Measurements from ENCODE around the gene CASK.
A peak's percentile ranks its signal among the peaks of the same experiment; 100 is the strongest.

CASK gene

GRCh38 chrX:41761702-41762101 is 161.7 kb downstream of the CASK start:
- Histone ChIP-seq H3K9me2 (ENCODE audit: low read depth, low read length) (no peaks in the 10 kb centered on the region), H3K4me3 (ENCODE audit: low read depth, low read length, poor library complexity, severe bottlenecking) (no peak overlapping the region), H3K9me3 (ENCODE audit: low read length) (no peaks in the 10 kb centered on the region), H4K20me1 (ENCODE audit: insufficient read depth, low read length) (no peaks in the 10 kb centered on the region), H3K27me3 (ENCODE audit: insufficient read depth, low read length) (no peaks in the 10 kb centered on the region), H2AFZ (ENCODE audit: low read length) (no peak overlapping the region), H3K79me2 (ENCODE audit: insufficient read depth, low read length) (no peaks in the 10 kb centered on the region), H3K4me1 (ENCODE audit: insufficient read depth, low read length, severe bottlenecking) (no peaks in the 10 kb centered on the region), H3K27ac (ENCODE audit: low read depth, low read length, poor library complexity, severe bottlenecking) (no peak overlapping the region), H3K9ac (ENCODE audit: low read length) (no peak overlapping the region), H3K4me2 (ENCODE audit: low read length) (no peak overlapping the region), H3K36me3 (ENCODE audit: insufficient read depth, low read length) (no peaks in the 10 kb centered on the region), H3F3A (ENCODE audit: insufficient read depth, low read length) (no peaks in the 10 kb centered on the region)
- TF ChIP-seq EZH2 (IDR thresholded peaks at IDR 0.05; ENCODE audit: borderline replicate concordance, low read length) (no peak), CTCF (IDR thresholded peaks at IDR 0.05; ENCODE audit: low read length) (no peak)

GRCh38 chrX:41761169-41761568 is 162.2 kb downstream of the CASK start:
- Histone ChIP-seq H3K9me2 (ENCODE audit: low read depth, low read length) (no peaks in the 10 kb centered on the region), H3K4me2 (ENCODE audit: low read length) (no peak overlapping the region), H3K4me3 (ENCODE audit: low read depth, low read length, poor library complexity, severe bottlenecking) (no peak overlapping the region), H4K20me1 (ENCODE audit: insufficient read depth, low read length) (no peaks in the 10 kb centered on the region), H3K4me1 (ENCODE audit: insufficient read depth, low read length, severe bottlenecking) (no peaks in the 10 kb centered on the region), H3K9me3 (ENCODE audit: low read length) (no peaks in the 10 kb centered on the region), H3K27ac (ENCODE audit: low read depth, low read length, poor library complexity, severe bottlenecking) (no peak overlapping the region), H2AFZ (ENCODE audit: low read length) (no peak overlapping the region), H3K9ac (ENCODE audit: low read length) (no peak overlapping the region), H3K27me3 (ENCODE audit: insufficient read depth, low read length) (no peaks in the 10 kb centered on the region), H3F3A (ENCODE audit: insufficient read depth, low read length) (no peaks in the 10 kb centered on the region), H3K79me2 (ENCODE audit: insufficient read depth, low read length) (no peaks in the 10 kb centered on the region), H3K36me3 (ENCODE audit: insufficient read depth, low read length) (no peaks in the 10 kb centered on the region)
- TF ChIP-seq CTCF (IDR thresholded peaks at IDR 0.05; ENCODE audit: low read length): no peak
- TF ChIP-seq EZH2 (IDR thresholded peaks at IDR 0.05; ENCODE audit: borderline replicate concordance, low read length): no peak

- no peaks in the 10 kb centered on the region for H3K4me1 ChIP-seq (ENCODE audit: insufficient read depth, low read length, severe bottlenecking)
Measured at GRCh38 chrX:41759817-41760216, 163.5 kb downstream of the CASK start.

More at GRCh38 chrX:41759817-41760216, 163.5 kb downstream of the CASK start:
- no peaks in the 10 kb centered on the region for H3K79me2 ChIP-seq (ENCODE audit: insufficient read depth, low read length)
- no peak overlapping the region for H3K9ac ChIP-seq (ENCODE audit: low read length)
- no peaks in the 10 kb centered on the region for H3K36me3 ChIP-seq (ENCODE audit: insufficient read depth, low read length)
- H3K9me2 ChIP-seq (ENCODE audit: low read depth, low read length): no peaks in the 10 kb centered on the region
- no peaks in the 10 kb centered on the region for H4K20me1 ChIP-seq (ENCODE audit: insufficient read depth, low read length)
- TF ChIP-seq EZH2 (IDR thresholded peaks at IDR 0.05; ENCODE audit: borderline replicate concordance, low read length) (no peak), CTCF (IDR thresholded peaks at IDR 0.05; ENCODE audit: low read length) (peak; percentile 52; the same call in 1 of the 2 replicates)
- H3F3A ChIP-seq (ENCODE audit: insufficient read depth, low read length): no peaks in the 10 kb centered on the region
- H3K27me3 ChIP-seq (ENCODE audit: insufficient read depth, low read length): no peaks in the 10 kb centered on the region
- H3K4me2 ChIP-seq (ENCODE audit: low read length): no peak overlapping the region
- H3K9me3 ChIP-seq (ENCODE audit: low read length): no peaks in the 10 kb centered on the region
- H2AFZ ChIP-seq (ENCODE audit: low read length): no peak overlapping the region
- no peak overlapping the region for H3K4me3 ChIP-seq (ENCODE audit: low read depth, low read length, poor library complexity, severe bottlenecking)
- no peak overlapping the region for H3K27ac ChIP-seq (ENCODE audit: low read depth, low read length, poor library complexity, severe bottlenecking)

Data from OCI-LY1 (cell line).